Measurements from ENCODE around the gene CAV3. TPM values are rescaled to one million over a fixed set of nuclear protein-coding genes. Genes with fewer than 3 reads are reported as not detected.

CAV3 gene
- polyA plus RNA-seq, 1 donor (not counting 4 experiments of a cell fraction or from before 2014, with no cell fraction given): not detected

GRCh38 chr3:8724108-8724752, 9.4 kb upstream of the CAV3 start:
- H3K9ac ChIP-seq (ENCODE audit: control insufficient read depth, extremely low read depth, insufficient read depth, low read length): no peak overlapping the region
- no peaks in the 10 kb centered on the region for H3K9me3 ChIP-seq (ENCODE audit: control insufficient read depth, low read depth, low read length)
- no peak for FAIRE-seq
- H3K79me2 ChIP-seq (ENCODE audit: control insufficient read depth, insufficient read depth, low read length): no peaks in the 10 kb centered on the region
- no peaks in the 10 kb centered on the region for H4K20me1 ChIP-seq (ENCODE audit: control insufficient read depth, extremely low read depth, insufficient read depth, low read length)
- H3K9me1 ChIP-seq (ENCODE audit: control insufficient read depth, extremely low read depth, insufficient read depth, low read length): no peaks in the 10 kb centered on the region
- H3K36me3 ChIP-seq (ENCODE audit: control insufficient read depth in 2 of 2, extremely low read depth in 1 of 2, insufficient read depth in 2 of 2, low read length in 2 of 2): no peaks in the 10 kb centered on the region
- peaks cover 8% of the 10 kb centered on the region for H3K4me1 ChIP-seq (ENCODE audit: control insufficient read depth, extremely low read depth, insufficient read depth, low read length)
- dilution Hi-C loops (cut with MboI; ENCODE audit: extremely low pct_ligation_motif_present, low sequenced_read_pairs): no loop called here
- no peak overlapping the region for H3K27ac ChIP-seq (ENCODE audit: control insufficient read depth, insufficient read depth, low read length)
- no peak overlapping the region for H3K4me2 ChIP-seq (ENCODE audit: control insufficient read depth, extremely low read depth, insufficient read depth, low read depth, low read length)
- H3K27me3 ChIP-seq (ENCODE audit: control insufficient read depth, extremely low read depth, insufficient read depth, low read length): no peaks in the 10 kb centered on the region
- H3K4me3 ChIP-seq (ENCODE audit: control insufficient read depth in 2 of 3, extremely low read depth in 1 of 3, insufficient read depth in 2 of 3, low read depth in 1 of 3, low read length in 3 of 3): no peak overlapping the region
- DNase-seq (ENCODE audit: low read depth, low spot score): no peak
- no peak overlapping the region for H2AFZ ChIP-seq (ENCODE audit: control insufficient read depth, low read length)
- TF ChIP-seq, protein P1, sequence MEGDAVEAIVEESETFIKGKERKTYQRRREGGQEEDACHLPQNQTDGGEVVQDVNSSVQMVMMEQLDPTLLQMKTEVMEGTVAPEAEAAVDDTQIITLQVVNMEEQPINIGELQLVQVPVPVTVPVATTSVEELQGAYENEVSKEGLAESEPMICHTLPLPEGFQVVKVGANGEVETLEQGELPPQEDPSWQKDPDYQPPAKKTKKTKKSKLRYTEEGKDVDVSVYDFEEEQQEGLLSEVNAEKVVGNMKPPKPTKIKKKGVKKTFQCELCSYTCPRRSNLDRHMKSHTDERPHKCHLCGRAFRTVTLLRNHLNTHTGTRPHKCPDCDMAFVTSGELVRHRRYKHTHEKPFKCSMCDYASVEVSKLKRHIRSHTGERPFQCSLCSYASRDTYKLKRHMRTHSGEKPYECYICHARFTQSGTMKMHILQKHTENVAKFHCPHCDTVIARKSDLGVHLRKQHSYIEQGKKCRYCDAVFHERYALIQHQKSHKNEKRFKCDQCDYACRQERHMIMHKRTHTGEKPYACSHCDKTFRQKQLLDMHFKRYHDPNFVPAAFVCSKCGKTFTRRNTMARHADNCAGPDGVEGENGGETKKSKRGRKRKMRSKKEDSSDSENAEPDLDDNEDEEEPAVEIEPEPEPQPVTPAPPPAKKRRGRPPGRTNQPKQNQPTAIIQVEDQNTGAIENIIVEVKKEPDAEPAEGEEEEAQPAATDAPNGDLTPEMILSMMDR (optimal IDR thresholded peaks at IDR 0.05 in 1 of 3, IDR thresholded peaks at IDR 0.05 in 1 of 3, conservative IDR thresholded peaks at IDR 0.05 in 1 of 3; ENCODE audit: extremely low read depth in 1 of 3, insufficient read depth in 2 of 3, low read length in 3 of 3): no peak
- no peak for TF ChIP-seq EZH2 (IDR thresholded peaks at IDR 0.05; ENCODE audit: low read length)

- no peak overlapping the region for H3K4me2 ChIP-seq (ENCODE audit: control insufficient read depth, extremely low read depth, insufficient read depth, low read depth, low read length)
- no peak overlapping the region for H3K27ac ChIP-seq (ENCODE audit: control insufficient read depth, insufficient read depth, low read length)
- FAIRE-seq (no peak), DNase-seq (ENCODE audit: low read depth, low spot score) (no peak)
- no peak for TF ChIP-seq EZH2 (IDR thresholded peaks at IDR 0.05; ENCODE audit: low read length)
- TF ChIP-seq, protein P1 (optimal IDR thresholded peaks at IDR 0.05 in 1 of 3, IDR thresholded peaks at IDR 0.05 in 1 of 3, conservative IDR thresholded peaks at IDR 0.05 in 1 of 3; ENCODE audit: extremely low read depth in 1 of 3, insufficient read depth in 2 of 3, low read length in 3 of 3): no peak
- no peaks in the 10 kb centered on the region for H4K20me1 ChIP-seq (ENCODE audit: control insufficient read depth, extremely low read depth, insufficient read depth, low read length)
- H2AFZ ChIP-seq (ENCODE audit: control insufficient read depth, low read length): no peak overlapping the region
- H3K79me2 ChIP-seq (ENCODE audit: control insufficient read depth, insufficient read depth, low read length): no peaks in the 10 kb centered on the region
- dilution Hi-C loops (cut with MboI; ENCODE audit: extremely low pct_ligation_motif_present, low sequenced_read_pairs): no loop called here
- no peaks in the 10 kb centered on the region for H3K27me3 ChIP-seq (ENCODE audit: control insufficient read depth, extremely low read depth, insufficient read depth, low read length)
- H3K9ac ChIP-seq (ENCODE audit: control insufficient read depth, extremely low read depth, insufficient read depth, low read length): no peak overlapping the region
- H3K36me3 ChIP-seq (ENCODE audit: control insufficient read depth in 2 of 2, extremely low read depth in 1 of 2, insufficient read depth in 2 of 2, low read length in 2 of 2): no peaks in the 10 kb centered on the region
- H3K9me1 ChIP-seq (ENCODE audit: control insufficient read depth, extremely low read depth, insufficient read depth, low read length): no peaks in the 10 kb centered on the region
- H3K4me3 ChIP-seq (ENCODE audit: control insufficient read depth in 2 of 3, extremely low read depth in 1 of 3, insufficient read depth in 2 of 3, low read depth in 1 of 3, low read length in 3 of 3): no peak overlapping the region
- no peaks in the 10 kb centered on the region for H3K9me3 ChIP-seq (ENCODE audit: control insufficient read depth, low read depth, low read length)
- peaks cover 8% of the 10 kb centered on the region for H3K4me1 ChIP-seq (ENCODE audit: control insufficient read depth, extremely low read depth, insufficient read depth, low read length)
Measured at GRCh38 chr3:8727605-8728512, 5.7 kb upstream of the CAV3 start.
